Small intestine (tissue), 7 donors: ENCODE data around the gene NECAB3. TPM values are rescaled to one million over a fixed set of nuclear protein-coding genes. Genes with fewer than 3 reads are reported as not detected.
"Not testable (repeated sequence)": the region's sequence is repeated elsewhere in the genome, so short reads cannot be mapped to it uniquely, and the experiment has no call there.

Source experiments
- DNase-seq, 2 donors: peaks; one replicate each; pipeline versions ENCODE4 v3.0.0 to v3.0.0-alpha.2; 2013
- FAIRE-seq: peaks from 2 replicates; lab custom pipeline; 2012; peaks lifted over from hg19 to GRCh38; lab: Jason Lieb, UNC
- H3K27ac ChIP-seq, 3 donors: one replicate each; pipeline ENCODE4 v1.5.1; 2013; ENCODE audit warnings: low read length in 2 of 3, mild to moderate bottlenecking in 2 of 3, control low read depth in 1 of 3, inconsistent platforms in 1 of 3, low read depth in 1 of 3, moderate library complexity in 1 of 3
- H3K27me3 ChIP-seq, 3 donors: one replicate each; pipeline ENCODE4 v1.6.1; 2013; ENCODE audit warnings: low read length in 3 of 3, inconsistent platforms in 1 of 3; ENCODE audit not compliant: control insufficient read depth in 3 of 3, insufficient read depth in 3 of 3
- H3K36me3 ChIP-seq, 3 donors: one replicate each; pipeline ENCODE4 v1.6.1; 2013; ENCODE audit warnings: low read length in 3 of 3, inconsistent platforms in 1 of 3, low read depth in 1 of 3, mild to moderate bottlenecking in 1 of 3, moderate library complexity in 1 of 3; ENCODE audit not compliant: control insufficient read depth in 3 of 3, insufficient read depth in 2 of 3
- H3K4me1 ChIP-seq, 3 donors: one replicate each; pipeline ENCODE4 v1.6.1; 2013; ENCODE audit warnings: low read length in 2 of 3, inconsistent platforms in 1 of 3, low read depth in 1 of 3, mild to moderate bottlenecking in 1 of 3, moderate library complexity in 1 of 3; ENCODE audit not compliant: control insufficient read depth in 3 of 3, insufficient read depth in 2 of 3
- H3K4me3 ChIP-seq, 3 donors: one replicate each; pipeline ENCODE4 v1.5.1; 2013; ENCODE audit warnings: low read length in 3 of 3, control low read depth in 1 of 3, inconsistent platforms in 1 of 3, low read depth in 1 of 3, mild to moderate bottlenecking in 1 of 3, moderate library complexity in 1 of 3
- H3K9me3 ChIP-seq, 2 donors: one replicate each; pipeline ENCODE4 v1.6.1; 2013; ENCODE audit warnings: low read depth in 1 of 2, low read length in 1 of 2; ENCODE audit not compliant: control insufficient read depth in 2 of 2, insufficient read depth in 1 of 2
- WGBS, 3 donors: extraction: QIAGEN DNeasy Blood & Tissue Kit; methylation state at CpG; one replicate each; pipeline ENCODE4 v1.1.7; 2013; 5-methylcytosine and 5-hydroxymethylcytosine counted together
- polyA plus RNA-seq, 4 donors: library from polyadenylated mRNA; stranded (reverse) in 3 of 4; unstranded in 1 of 4; fragments of 200-250 nt in 3 of 4; fragments of 120-200 nt in 1 of 4; gene quantifications; one replicate each; pipeline versions ENCODE4 v1.2.1 to v1.2.3, GENCODE V29; 2013
- donor health status: healthy with polysubstance abuse.
- donor health status: control.
- donor health status: control.
- donor health status: Bipolar disorder and iron deficiency.
- donor health status: healthy.

NECAB3 gene
- polyA plus RNA-seq, 4 donors = 24.4 to 54.8 (median 42.2) TPM

- no peak for FAIRE-seq
- no peaks in the 10 kb centered on the region for H3K4me1 ChIP-seq
- DNase-seq = no peak
- H3K9me3 ChIP-seq = no peaks in the 10 kb centered on the region
- no peak overlapping the region for H3K4me3 ChIP-seq
- H3K27me3 ChIP-seq = no peaks in the 10 kb centered on the region
- 96 to 99% (median 97%) methylated on average over 3 of the region's 3 CpGs for WGBS, 3 donors
- H3K36me3 ChIP-seq = peaks cover 9 to 65% (median 20%) of the 10 kb centered on the region in 3 donors
- H3K27ac ChIP-seq = no peak overlapping the region
These were observed 38.9 kb downstream of the NECAB3 start for GRCh38 chr20:33635341-33635740.

GRCh38 chr20:33631910-33632309 is 42.3 kb downstream of the NECAB3 start:
- 82 to 92% (median 92%) methylated on average over 4 of the region's 4 CpGs for WGBS, 3 donors
- not testable (repeated sequence) for H3K9me3 ChIP-seq, DNase-seq, H3K4me3 ChIP-seq, H3K4me1 ChIP-seq, H3K27ac ChIP-seq, FAIRE-seq, H3K27me3 ChIP-seq
- H3K36me3 ChIP-seq = peaks cover 8 to 64% (median 11%) of the 10 kb centered on the region in 3 donors

GRCh38 chr20:33630507-33630906 is 43.7 kb downstream of the NECAB3 start:
- H3K27ac ChIP-seq = no peak overlapping the region
- H3K9me3 ChIP-seq = no peaks in the 10 kb centered on the region
- 92 to 96% (median 93%) methylated on average over 4 of the region's 4 CpGs for WGBS, 3 donors
- FAIRE-seq (no peak), DNase-seq (no peak)
- peaks cover 5 to 66% (median 13%) of the 10 kb centered on the region in 3 donors for H3K36me3 ChIP-seq
- H3K4me3 ChIP-seq = no peak overlapping the region
- no peaks in the 10 kb centered on the region for H3K27me3 ChIP-seq
- H3K4me1 ChIP-seq = no peaks in the 10 kb centered on the region

GRCh38 chr20:33629979-33630378 is 44.2 kb downstream of the NECAB3 start:
- Histone ChIP-seq H3K4me3 (no peak overlapping the region), H3K36me3 (peaks cover 4 to 66% (median 13%) of the 10 kb centered on the region in 3 donors), H3K27me3 (no peaks in the 10 kb centered on the region), H3K4me1 (no peaks in the 10 kb centered on the region), H3K9me3 (no peaks in the 10 kb centered on the region), H3K27ac (no peak overlapping the region)
- no peak for FAIRE-seq
- no peak for DNase-seq
- 93 to 95% (median 93%) methylated on average over 5 of the region's 5 CpGs for WGBS, 3 donors

- FAIRE-seq (no peak), DNase-seq (no peak)
- Histone ChIP-seq H3K4me1 (no peaks in the 10 kb centered on the region), H3K9me3 (no peaks in the 10 kb centered on the region), H3K27ac (no peak overlapping the region), H3K27me3 (no peaks in the 10 kb centered on the region), H3K36me3 (peaks cover 4 to 69% (median 16%) of the 10 kb centered on the region in 3 donors), H3K4me3 (no peak overlapping the region)
- WGBS, 3 donors = 96 to 97% (median 97%) methylated on average over 10 of the region's 10 CpGs
These were observed 44.7 kb downstream of the NECAB3 start for GRCh38 chr20:33629533-33629932.

- FAIRE-seq = no peak
- no peak overlapping the region for H3K27ac ChIP-seq
- H3K27me3 ChIP-seq = no peaks in the 10 kb centered on the region
- H3K9me3 ChIP-seq = no peaks in the 10 kb centered on the region
- DNase-seq = no peak
- peaks cover 3 to 65% (median 19%) of the 10 kb centered on the region in 3 donors for H3K36me3 ChIP-seq
- H3K4me3 ChIP-seq = no peak overlapping the region
- WGBS, 3 donors = 98 to 99% (median 98%) methylated on average over 4 of the region's 4 CpGs
- no peaks in the 10 kb centered on the region for H3K4me1 ChIP-seq
These were observed 46.5 kb downstream of the NECAB3 start for GRCh38 chr20:33627577-33628216.

- Histone ChIP-seq H3K9me3 (no peaks in the 10 kb centered on the region), H3K4me1 (no peaks in the 10 kb centered on the region), H3K36me3 (peaks cover 2 to 61% (median 20%) of the 10 kb centered on the region in 3 donors), H3K27ac (no peak overlapping the region), H3K27me3 (no peaks in the 10 kb centered on the region), H3K4me3 (no peak overlapping the region)
- no peak for DNase-seq
- no peak for FAIRE-seq
- 95 to 97% (median 96%) methylated on average over 4 of the region's 4 CpGs for WGBS, 3 donors
These were observed 48.0 kb downstream of the NECAB3 start for GRCh38 chr20:33626190-33626589.

- Histone ChIP-seq H3K9me3 (no peaks in the 10 kb centered on the region), H3K4me1 (no peaks in the 10 kb centered on the region), H3K27ac (no peak overlapping the region), H3K27me3 (no peaks in the 10 kb centered on the region), H3K36me3 (peaks cover 2 to 52% (median 11%) of the 10 kb centered on the region in 3 donors), H3K4me3 (no peak overlapping the region)
- WGBS, 3 donors = 86 to 94% (median 88%) methylated on average over 3 of the region's 3 CpGs
- FAIRE-seq (no peak), DNase-seq (no peak)
These were observed 49.8 kb downstream of the NECAB3 start for GRCh38 chr20:33624399-33624798.
